SK-N-SH (cell line): ENCODE results near the gene ZNF462.

Source experiments
- EP300 ChIP-seq, 2 experiments: IDR thresholded peaks; 2 replicates each; pipeline versions ENCODE4 v1.4.0 to v1.6.1; 2012; ENCODE audit warnings: borderline replicate concordance in 1 of 2, low read depth in 1 of 2, low read length in 1 of 2
- MEF2A ChIP-seq: IDR thresholded peaks from 2 replicates; pipeline ENCODE4 v1.4.0; 2012; ENCODE audit warnings: low read depth, borderline replicate concordance
- TF ChIP-seq, protein P1 (sequence below): IDR thresholded peaks from 2 replicates; pipeline ENCODE4 v1.4.0; 2012; ENCODE audit warnings: low read depth
- TF ChIP-seq, protein P2 (sequence below): fragments of 200-600 bp; sonication (generic); IDR thresholded peaks from 2 replicates; pipeline ENCODE4 v1.6.1; 2017; ENCODE audit warnings: antibody characterized with exemption, mild to moderate bottlenecking, moderate library complexity

DNA sequence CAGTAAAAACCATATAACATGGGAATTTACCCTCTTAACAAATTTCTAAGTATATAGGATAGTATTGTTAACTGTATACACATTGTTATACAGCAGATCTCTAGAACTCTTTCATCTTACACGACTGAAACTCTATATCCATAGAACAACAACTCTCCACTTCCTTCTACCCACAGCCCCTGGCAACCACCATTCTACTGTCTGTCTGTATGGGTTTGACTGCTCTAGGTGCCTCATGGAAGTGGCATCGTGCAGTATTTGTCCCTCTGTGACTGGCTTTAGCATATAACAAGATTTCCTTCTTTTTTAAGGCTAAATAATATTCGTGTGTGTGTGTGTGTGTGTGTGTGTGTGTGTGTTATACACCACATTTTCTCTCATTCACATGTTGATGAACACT is 100.7 kb downstream of the ZNF462 start:
- TF ChIP-seq, protein P1, sequence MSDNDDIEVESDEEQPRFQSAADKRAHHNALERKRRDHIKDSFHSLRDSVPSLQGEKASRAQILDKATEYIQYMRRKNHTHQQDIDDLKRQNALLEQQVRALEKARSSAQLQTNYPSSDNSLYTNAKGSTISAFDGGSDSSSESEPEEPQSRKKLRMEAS: no peak
- TF ChIP-seq EP300 (IDR thresholded peaks at IDR 0.05; ENCODE audit: borderline replicate concordance in 1 of 2, low read depth in 1 of 2, low read length in 1 of 2): no peak
- TF ChIP-seq, protein P2, sequence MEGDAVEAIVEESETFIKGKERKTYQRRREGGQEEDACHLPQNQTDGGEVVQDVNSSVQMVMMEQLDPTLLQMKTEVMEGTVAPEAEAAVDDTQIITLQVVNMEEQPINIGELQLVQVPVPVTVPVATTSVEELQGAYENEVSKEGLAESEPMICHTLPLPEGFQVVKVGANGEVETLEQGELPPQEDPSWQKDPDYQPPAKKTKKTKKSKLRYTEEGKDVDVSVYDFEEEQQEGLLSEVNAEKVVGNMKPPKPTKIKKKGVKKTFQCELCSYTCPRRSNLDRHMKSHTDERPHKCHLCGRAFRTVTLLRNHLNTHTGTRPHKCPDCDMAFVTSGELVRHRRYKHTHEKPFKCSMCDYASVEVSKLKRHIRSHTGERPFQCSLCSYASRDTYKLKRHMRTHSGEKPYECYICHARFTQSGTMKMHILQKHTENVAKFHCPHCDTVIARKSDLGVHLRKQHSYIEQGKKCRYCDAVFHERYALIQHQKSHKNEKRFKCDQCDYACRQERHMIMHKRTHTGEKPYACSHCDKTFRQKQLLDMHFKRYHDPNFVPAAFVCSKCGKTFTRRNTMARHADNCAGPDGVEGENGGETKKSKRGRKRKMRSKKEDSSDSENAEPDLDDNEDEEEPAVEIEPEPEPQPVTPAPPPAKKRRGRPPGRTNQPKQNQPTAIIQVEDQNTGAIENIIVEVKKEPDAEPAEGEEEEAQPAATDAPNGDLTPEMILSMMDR: no peak
- no peak for TF ChIP-seq MEF2A
